Gastroesophageal sphincter (tissue), 4 donors: ENCODE data around the gene MYH7. TPM values are rescaled to one million over a fixed set of nuclear protein-coding genes. Genes with fewer than 3 reads are reported as not detected.

Experiments used
- ATAC-seq: fragments of 150-250 bp; one replicate; pipeline ENCODE4 v1.9.1; 2016; ENCODE audit warnings: mild to moderate bottlenecking, moderate library complexity
- H3K27ac ChIP-seq, 4 donors: fragments of 200-600 bp; sonication (generic) in 3 of 4; 1 replicate in 3 of 4; 2 replicates in 1 of 4; pipeline ENCODE4 v1.5.1; 2016 to 2019
- H3K27me3 ChIP-seq: fragments of 200-600 bp; sonication (generic); one replicate; pipeline ENCODE4 v1.5.1; 2019
- H3K36me3 ChIP-seq, 2 donors: fragments of 200-600 bp; sonication (generic); one replicate each; pipeline ENCODE4 v1.5.1; 2019; ENCODE audit warnings: control low read depth in 1 of 2
- H3K4me1 ChIP-seq, 3 donors: fragments of 200-600 bp; sonication (generic); 1 replicate in 2 of 3; 2 replicates in 1 of 3; pipeline ENCODE4 v1.5.1; 2016 to 2019; ENCODE audit warnings: control low read depth in 2 of 3
- H3K4me3 ChIP-seq, 2 donors: fragments of 200-600 bp; sonication (generic); one replicate each; pipeline ENCODE4 v1.5.1; 2019; ENCODE audit warnings: mild to moderate bottlenecking in 1 of 2, moderate library complexity in 1 of 2
- H3K9me3 ChIP-seq, 3 donors: fragments of 200-600 bp; sonication (generic); one replicate each; pipeline ENCODE4 v1.5.1; 2017 to 2019; ENCODE audit warnings: control low read depth in 2 of 3
- EP300 ChIP-seq: sonication (generic); formaldehyde crosslinking; IDR thresholded peaks from one replicate; pipeline ENCODE4 v1.6.1; 2017; ENCODE audit warnings: antibody characterized with exemption, mild to moderate bottlenecking
- POLR2A ChIP-seq, 2 donors: fragments of 450-650 bp; IDR thresholded peaks; one replicate each; pipeline ENCODE4 v1.6.1; 2017; ENCODE audit warnings: antibody characterized with exemption in 2 of 2, mild to moderate bottlenecking in 2 of 2, moderate library complexity in 1 of 2
- POLR2AphosphoS5 ChIP-seq: sonication (generic); formaldehyde crosslinking; IDR thresholded peaks from one replicate; pipeline ENCODE4 v1.6.1; 2017; ENCODE audit warnings: antibody characterized with exemption
- WGBS, 2 donors: methylation state at CpG; one replicate each; pipeline ENCODE4 v1.1.5; 2018; ENCODE audit warnings: low coverage in 1 of 2; 5-methylcytosine and 5-hydroxymethylcytosine counted together
- total RNA-seq, 4 donors: library from RNA; depleted of rRNA; stranded (reverse); fragments of >200 nt; gene quantifications; one replicate each; pipeline ENCODE4 v1.1.0, GENCODE V29; 2016
- TF ChIP-seq, protein P1 (sequence below), 4 experiments: fragments of 200-600 bp in 2 of 4; fragments of 450-650 bp in 2 of 4; sonication (generic) in 1 of 4; IDR thresholded peaks; one replicate each; pipeline ENCODE4 v1.5.1; 2017 to 2019; ENCODE audit warnings: antibody characterized with exemption in 4 of 4, mild to moderate bottlenecking in 2 of 4, moderate library complexity in 2 of 4

The MYH7 gene
- total RNA-seq, 4 donors from 2014 or later = not detected

DNA sequence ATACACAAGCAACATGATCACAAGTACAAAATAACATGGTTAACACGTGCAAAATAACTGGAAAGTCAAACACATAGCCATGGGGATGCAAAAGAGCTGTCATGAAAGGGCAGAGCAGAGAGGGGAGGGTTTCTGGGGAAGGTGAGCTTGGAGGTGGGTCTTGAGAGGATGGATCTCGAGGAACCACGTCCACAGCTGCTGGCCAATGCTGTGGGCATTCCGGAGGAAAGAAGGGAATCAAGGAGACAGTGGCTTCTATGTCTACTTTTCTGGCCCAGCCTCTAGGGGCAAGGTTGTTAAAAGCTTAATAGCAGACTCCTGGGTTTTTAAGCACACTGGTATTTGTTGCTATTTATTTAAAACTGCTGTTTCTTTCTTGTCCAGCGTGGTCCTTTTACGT lies 8.4 kb upstream of the MYH7 start:
- TF ChIP-seq POLR2AphosphoS5 (no peak), EP300 (no peak), POLR2A (IDR thresholded peaks at IDR 0.05) (no peak)
- TF ChIP-seq, protein P1, sequence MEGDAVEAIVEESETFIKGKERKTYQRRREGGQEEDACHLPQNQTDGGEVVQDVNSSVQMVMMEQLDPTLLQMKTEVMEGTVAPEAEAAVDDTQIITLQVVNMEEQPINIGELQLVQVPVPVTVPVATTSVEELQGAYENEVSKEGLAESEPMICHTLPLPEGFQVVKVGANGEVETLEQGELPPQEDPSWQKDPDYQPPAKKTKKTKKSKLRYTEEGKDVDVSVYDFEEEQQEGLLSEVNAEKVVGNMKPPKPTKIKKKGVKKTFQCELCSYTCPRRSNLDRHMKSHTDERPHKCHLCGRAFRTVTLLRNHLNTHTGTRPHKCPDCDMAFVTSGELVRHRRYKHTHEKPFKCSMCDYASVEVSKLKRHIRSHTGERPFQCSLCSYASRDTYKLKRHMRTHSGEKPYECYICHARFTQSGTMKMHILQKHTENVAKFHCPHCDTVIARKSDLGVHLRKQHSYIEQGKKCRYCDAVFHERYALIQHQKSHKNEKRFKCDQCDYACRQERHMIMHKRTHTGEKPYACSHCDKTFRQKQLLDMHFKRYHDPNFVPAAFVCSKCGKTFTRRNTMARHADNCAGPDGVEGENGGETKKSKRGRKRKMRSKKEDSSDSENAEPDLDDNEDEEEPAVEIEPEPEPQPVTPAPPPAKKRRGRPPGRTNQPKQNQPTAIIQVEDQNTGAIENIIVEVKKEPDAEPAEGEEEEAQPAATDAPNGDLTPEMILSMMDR (IDR thresholded peaks at IDR 0.05) = no peak
- no peak for ATAC-seq
- Histone ChIP-seq H3K4me1 (no peaks in the 10 kb centered on the region), H3K27ac (no peak overlapping the region), H3K36me3 (no peaks in the 10 kb centered on the region), H3K4me3 (no peak overlapping the region), H3K9me3 (no peaks in the 10 kb centered on the region), H3K27me3 (no peaks in the 10 kb centered on the region)
- WGBS, 2 donors = 60 to 76% methylated on average over 5 to 6 of the region's 6 CpGs

DNA sequence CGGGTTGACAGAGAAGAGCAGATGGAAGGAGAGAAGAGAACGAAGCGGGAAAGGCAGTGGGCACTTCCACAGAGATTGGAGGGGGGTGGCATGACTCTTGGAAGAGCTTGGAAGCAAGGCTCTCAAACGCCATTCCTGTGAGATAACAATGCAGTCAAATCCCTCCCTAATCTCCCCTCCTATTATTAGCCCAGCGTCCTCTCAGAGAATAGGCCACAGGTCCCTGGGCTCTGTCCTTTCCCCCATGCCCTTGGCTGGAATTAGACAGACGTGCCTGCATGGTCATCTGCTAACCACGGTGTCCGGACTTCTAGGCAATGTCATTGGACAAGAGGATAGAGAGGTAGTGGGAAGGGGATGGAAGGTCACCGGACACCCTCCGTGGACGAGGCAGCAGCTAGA lies 8.0 kb upstream of the MYH7 start:
- no peaks in the 10 kb centered on the region for H3K9me3 ChIP-seq
- 70 to 80% methylated on average over 3 to 9 of the region's 11 CpGs for WGBS, 2 donors

DNA sequence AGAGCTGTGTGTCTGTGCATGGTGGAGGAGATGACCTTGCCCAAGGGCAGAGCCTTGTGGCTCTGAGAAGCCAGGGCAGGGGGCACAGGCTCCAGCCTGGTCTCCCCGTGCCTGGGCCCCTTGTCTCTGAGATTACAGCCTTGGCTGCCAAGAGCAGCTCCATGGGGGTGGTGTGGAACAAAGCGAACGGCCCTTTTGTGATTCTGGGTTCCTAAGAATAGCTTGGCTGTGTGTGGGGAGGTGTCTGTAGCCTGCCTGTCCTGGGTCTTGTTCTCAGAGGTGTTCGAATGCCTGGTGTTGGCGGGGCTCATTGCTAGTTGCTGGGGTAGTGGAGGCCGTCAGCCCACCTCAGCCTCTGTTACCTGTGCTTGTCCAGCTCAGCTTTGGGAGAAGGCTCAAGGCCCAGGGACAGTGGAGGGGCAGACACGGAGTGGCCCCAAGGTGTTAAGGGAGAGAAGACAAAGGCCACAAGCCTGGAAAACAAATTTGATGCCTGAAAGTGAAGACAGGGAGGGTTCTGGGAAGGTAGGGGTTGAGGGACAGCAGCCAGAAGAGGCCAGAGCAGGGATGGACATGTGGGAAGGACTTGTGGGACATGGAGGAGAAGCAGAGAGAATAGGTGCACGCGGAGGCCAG lies 7.4 kb upstream of the MYH7 start:
- TF ChIP-seq POLR2A (IDR thresholded peaks at IDR 0.05) (no peak), POLR2AphosphoS5 (no peak), EP300 (no peak)
- TF ChIP-seq, protein P1 (IDR thresholded peaks at IDR 0.05) = no peak
- Histone ChIP-seq H3K4me1 (peaks cover 0 to 8% (median 0%) of the 10 kb centered on the region in 3 donors), H3K36me3 (no peaks in the 10 kb centered on the region), H3K27me3 (no peaks in the 10 kb centered on the region), H3K27ac (no peak overlapping the region), H3K9me3 (no peaks in the 10 kb centered on the region), H3K4me3 (no peak overlapping the region)
- 86 to 91% methylated on average over 2 to 3 of the region's 9 CpGs for WGBS, 2 donors
- ATAC-seq = no peak

More for the DNA sequence above, 8.0 kb upstream of the MYH7 start:
- Histone ChIP-seq H3K4me1 (peaks cover 0 to 2% (median 0%) of the 10 kb centered on the region in 3 donors), H3K27ac (no peak overlapping the region), H3K36me3 (no peaks in the 10 kb centered on the region), H3K4me3 (no peak overlapping the region), H3K27me3 (no peaks in the 10 kb centered on the region)
- TF ChIP-seq, protein P1 (IDR thresholded peaks at IDR 0.05) = no peak
- TF ChIP-seq POLR2AphosphoS5 (no peak), EP300 (no peak), POLR2A (IDR thresholded peaks at IDR 0.05) (no peak)
- ATAC-seq = no peak

DNA sequence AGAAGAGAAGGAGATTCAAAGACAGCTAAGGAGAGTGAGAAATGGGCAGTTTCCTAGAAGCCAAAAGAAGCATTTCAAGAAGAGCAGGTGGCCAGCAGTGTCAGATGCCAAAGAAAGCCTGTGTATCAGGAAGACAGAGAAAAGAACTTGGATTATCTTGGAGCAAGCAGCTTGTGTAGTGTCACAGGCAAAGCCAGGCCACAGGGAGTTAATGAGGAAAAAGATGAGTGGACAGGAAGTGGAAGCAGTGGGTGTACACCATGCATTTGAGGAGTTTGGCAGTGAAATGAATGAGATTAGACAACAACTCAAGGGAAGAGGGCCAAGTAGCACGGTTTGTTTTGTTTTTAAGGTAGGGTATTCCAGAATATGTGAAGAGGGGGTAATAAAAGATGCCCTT lies 5.6 kb upstream of the MYH7 start:
- no peaks in the 10 kb centered on the region for H3K27me3 ChIP-seq
- TF ChIP-seq EP300 (no peak), POLR2AphosphoS5 (no peak), POLR2A (IDR thresholded peaks at IDR 0.05) (no peak)
- TF ChIP-seq, protein P1 (IDR thresholded peaks at IDR 0.05) = no peak
- WGBS, 2 donors = 9 to 45% methylated on average over 1 of the region's 1 CpG
- no peaks in the 10 kb centered on the region for H3K36me3 ChIP-seq
- peaks cover 0 to 19% (median 0%) of the 10 kb centered on the region in 3 donors for H3K4me1 ChIP-seq
- H3K27ac ChIP-seq = no peak overlapping the region
- ATAC-seq = no peak
- no peaks in the 10 kb centered on the region for H3K9me3 ChIP-seq
- H3K4me3 ChIP-seq = no peak overlapping the region

DNA sequence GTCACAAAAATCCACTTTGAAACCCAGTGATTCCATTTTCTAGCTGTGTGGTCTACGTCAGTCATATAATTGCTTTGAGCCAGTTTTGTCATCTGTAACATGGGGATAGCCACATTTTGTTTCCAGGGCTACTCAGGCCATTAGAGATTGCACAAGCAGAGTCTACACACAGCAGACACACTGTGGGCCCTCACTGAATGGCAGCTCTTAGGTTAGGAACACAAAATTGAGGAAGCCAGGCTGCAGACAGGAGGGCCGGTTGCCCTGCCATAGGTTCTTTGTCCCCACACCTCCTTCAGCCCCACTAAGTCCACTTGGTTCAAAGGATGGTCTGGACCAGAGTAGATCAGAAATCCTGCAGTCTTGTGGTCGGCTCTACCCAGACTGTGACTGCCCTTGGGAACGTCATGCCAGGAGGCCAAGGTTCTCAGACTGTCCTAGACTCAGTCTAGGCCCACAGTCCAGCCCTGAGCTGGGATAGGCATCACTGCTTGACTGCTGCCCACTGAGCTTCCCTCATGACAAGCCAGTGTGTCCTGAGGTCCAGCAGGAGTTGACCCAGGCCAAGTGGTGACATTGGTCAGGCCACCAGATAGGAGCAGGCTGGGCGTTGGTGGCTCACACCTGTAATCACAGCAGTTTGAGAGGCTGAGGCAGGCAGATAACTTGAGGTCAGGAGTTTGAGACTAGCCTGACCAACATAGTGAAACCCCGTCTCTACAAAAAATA lies 3.8 kb upstream of the MYH7 start:
- TF ChIP-seq POLR2A (IDR thresholded peaks at IDR 0.05) = no peak
- TF ChIP-seq EP300 = no peak
- TF ChIP-seq POLR2AphosphoS5 = no peak
- TF ChIP-seq, protein P1 (IDR thresholded peaks at IDR 0.05) = no peak
- Histone ChIP-seq H3K4me1 (peaks cover 0 to 22% (median 0%) of the 10 kb centered on the region in 3 donors), H3K27me3 (no peaks in the 10 kb centered on the region), H3K4me3 (no peak overlapping the region), H3K27ac (no peak overlapping the region), H3K9me3 (no peaks in the 10 kb centered on the region), H3K36me3 (no peaks in the 10 kb centered on the region)
- ATAC-seq = no peak
- no CpG with 5 or more reads among the region's 6 CpGs for WGBS, 2 donors
